Measurements from ENCODE around the gene GID4. TPM values are rescaled to one million over a fixed set of nuclear protein-coding genes. Genes with fewer than 3 reads are reported as not detected.

GID4 gene
- total and polyA plus RNA-seq, 2 of the 13 experiments (the other 11 are each of a cell fraction or from before 2014, with no cell fraction given), result 4.3 to 6.1 TPM

- Histone ChIP-seq H3K79me2 (ENCODE audit: insufficient read depth, low read length) (no peaks in the 10 kb centered on the region), H3K27ac (ENCODE audit: extremely low read length, insufficient read depth, low read length) (no peak overlapping the region), H3K27me3 (ENCODE audit: control insufficient read depth in 1 of 2, insufficient read depth in 2 of 2, low read length in 2 of 2) (no peaks in the 10 kb centered on the region), H3K4me1 (ENCODE audit: insufficient read depth, low read length) (peaks cover 30% of the 10 kb centered on the region), H4K20me1 (ENCODE audit: insufficient read depth, low read length) (no peaks in the 10 kb centered on the region), H2AFZ (ENCODE audit: low read length) (no peak overlapping the region), H3K4me2 (ENCODE audit: low read depth, low read length) (no peak overlapping the region), H3K9ac (ENCODE audit: insufficient read depth, low read depth, low read length) (no peak overlapping the region), H3K4me3 (replicated peaks in 1 of 3; ENCODE audit: insufficient read depth in 1 of 3, low read depth in 2 of 3, low read length in 3 of 3) (no peak overlapping the region), H3K9me3 (ENCODE audit: low read length) (no peaks in the 10 kb centered on the region), H3K36me3 (replicated peaks in 1 of 2; ENCODE audit: control insufficient read depth in 1 of 2, insufficient read depth in 2 of 2, low read length in 2 of 2) (peaks cover 0 to 8% of the 10 kb centered on the region in 2 experiments; a peak in 4 of 5 replicates)
- no peak for DNase-seq (ENCODE audit: low spot score)
- TF ChIP-seq TAF1 (CRISPR knock-in tag; IDR thresholded peaks at IDR 0.05) (no peak), XRCC5 (optimal IDR thresholded peaks at IDR 0.05; ENCODE audit: low read length) (no peak), MEF2D (CRISPR knock-in tag; IDR thresholded peaks at IDR 0.05) (no peak), MXD3 (CRISPR knock-in tag; IDR thresholded peaks at IDR 0.05) (no peak), SIX4 (CRISPR knock-in tag; IDR thresholded peaks at IDR 0.05) (no peak), IRX3 (CRISPR knock-in tag; IDR thresholded peaks at IDR 0.05; ENCODE audit: borderline replicate concordance, low read depth) (no peak), HNRNPK (IDR thresholded peaks at IDR 0.05; ENCODE audit: low read depth, low read length, poor library complexity, severe bottlenecking) (no peak), ARNT (IDR thresholded peaks at IDR 0.05) (no peak), FOSL2 (CRISPR knock-in tag; IDR thresholded peaks at IDR 0.05) (no peak), POLR2AphosphoS5 (IDR thresholded peaks at IDR 0.05; ENCODE audit: low read depth, low read length) (no peak), ISL2 (CRISPR knock-in tag; IDR thresholded peaks at IDR 0.05) (no peak), ZNF33A (CRISPR knock-in tag; IDR thresholded peaks at IDR 0.05; ENCODE audit: borderline replicate concordance) (no peak), ZNF230 (CRISPR knock-in tag; IDR thresholded peaks at IDR 0.05) (no peak), ZMYM2 (CRISPR knock-in tag; IDR thresholded peaks at IDR 0.05) (no peak)
- TF ChIP-seq, protein P1, sequence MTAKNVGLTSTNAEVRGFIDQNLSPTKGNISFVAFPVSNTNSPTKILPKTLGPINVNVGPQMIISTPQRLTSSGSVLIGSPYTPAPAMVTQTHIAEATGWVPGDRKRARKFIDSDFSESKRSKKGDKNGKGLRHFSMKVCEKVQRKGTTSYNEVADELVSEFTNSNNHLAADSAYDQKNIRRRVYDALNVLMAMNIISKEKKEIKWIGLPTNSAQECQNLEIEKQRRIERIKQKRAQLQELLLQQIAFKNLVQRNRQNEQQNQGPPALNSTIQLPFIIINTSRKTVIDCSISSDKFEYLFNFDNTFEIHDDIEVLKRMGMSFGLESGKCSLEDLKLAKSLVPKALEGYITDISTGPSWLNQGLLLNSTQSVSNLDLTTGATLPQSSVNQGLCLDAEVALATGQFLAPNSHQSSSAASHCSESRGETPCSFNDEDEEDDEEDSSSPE (CRISPR knock-in tag; IDR thresholded peaks at IDR 0.05), result no peak
- 92% methylated on average over 2 of the region's 2 CpGs for WGBS (ENCODE audit: low lambda C conversion rate)
- ChIA-PET CTCF (ENCODE audit: low intra/inter-chr PET ratio, low total read pairs) (no interaction called here), POLR2A (no interaction called here)
- in situ Hi-C loops (cut with HindIII; ENCODE audit: extremely low pct_ligation_motif_present, low pct_unique_long_range_greater_than_20kb) (loop anchor here (25.0 kb wide), 1 partner anchor 93 kb away; the partner anchor contains the start of gene MYO15A), intact Hi-C loops (cut with micrococcal nuclease; ENCODE audit: unreplicated experiment) (no loop called here)
- FAIRE-seq, result no peak
- BruUV-seq (replicated peaks), result no TSS peak
- no peak for ATAC-seq
These were observed 19.4 kb upstream of the GID4 start for GRCh38 chr17:18019838-18020154.

All from HepG2 (cell line).